Erythroblast (primary cell): ENCODE measurements around the gene ANKRD9.

Experiments used
- DNase-seq, 2 experiments: peaks; one replicate each; lab custom pipeline; 2025; lab: John Stamatoyannopoulos, UW
- GATA1 ChIP-seq: IDR thresholded peaks from 2 replicates; pipeline ENCODE4 v1.6.1; 2011; ENCODE audit warnings: low read depth, mild to moderate bottlenecking, control low read depth, low read length, moderate library complexity
- POLR2A ChIP-seq: IDR thresholded peaks from 2 replicates; pipeline ENCODE4 v1.6.1; 2011; ENCODE audit warnings: mild to moderate bottlenecking, low read length

The ANKRD9 gene

GRCh38 chr14:102471921-102472790 is 37.4 kb downstream of the ANKRD9 start:
- DNase-seq: no peak
- TF ChIP-seq POLR2A (no peak), GATA1 (no peak)

- TF ChIP-seq POLR2A (no peak), GATA1 (no peak)
- no peak for DNase-seq
These were observed 40.3 kb downstream of the ANKRD9 start for GRCh38 chr14:102469261-102469660.

- TF ChIP-seq GATA1 (no peak), POLR2A (no peak)
- DNase-seq: no peak
These were observed 44.7 kb downstream of the ANKRD9 start for GRCh38 chr14:102464846-102465341.

GRCh38 chr14:102464006-102464405 is 45.6 kb downstream of the ANKRD9 start:
- no peak for TF ChIP-seq POLR2A
- TF ChIP-seq GATA1: no peak
- no peak for DNase-seq

GRCh38 chr14:102462391-102462790 is 47.2 kb downstream of the ANKRD9 start:
- TF ChIP-seq GATA1: no peak
- no peak for TF ChIP-seq POLR2A

GRCh38 chr14:102461490-102462338 is 47.9 kb downstream of the ANKRD9 start:
- DNase-seq: peak in 1 of 2 experiments; percentile 58
- TF ChIP-seq POLR2A: no peak
- no peak for TF ChIP-seq GATA1

More at GRCh38 chr14:102462391-102462790, 47.2 kb downstream of the ANKRD9 start:
- DNase-seq: no peak

- DNase-seq: peak; percentile 16 to 27
- TF ChIP-seq POLR2A (no peak), GATA1 (no peak)
These were observed 52.1 kb downstream of the ANKRD9 start for GRCh38 chr14:102457509-102457908.

GRCh38 chr14:102454711-102455110 is 54.9 kb downstream of the ANKRD9 start:
- TF ChIP-seq GATA1: no peak
- no peak for TF ChIP-seq POLR2A
- DNase-seq: no peak

GRCh38 chr14:102452302-102452701 is 57.3 kb downstream of the ANKRD9 start:
- no peak for TF ChIP-seq POLR2A
- TF ChIP-seq GATA1: no peak
- DNase-seq: no peak
